ENCODE data around the gene MAP3K7. TPM values are rescaled to one million over a fixed set of nuclear protein-coding genes. Genes with fewer than 3 reads are reported as not detected.

Gene MAP3K7
- total RNA-seq, 1 donor from 2014 or later = 31.8 TPM

- DNase-seq = no peak
- intact Hi-C loops (cut with micrococcal nuclease) = loop anchor here (1.0 kb wide), 1 partner anchor 39 kb away; no protein-coding TSS in a partner anchor
These were observed 52.4 kb downstream of the MAP3K7 start for GRCh38 chr6:90534337-90535025.

DNA sequence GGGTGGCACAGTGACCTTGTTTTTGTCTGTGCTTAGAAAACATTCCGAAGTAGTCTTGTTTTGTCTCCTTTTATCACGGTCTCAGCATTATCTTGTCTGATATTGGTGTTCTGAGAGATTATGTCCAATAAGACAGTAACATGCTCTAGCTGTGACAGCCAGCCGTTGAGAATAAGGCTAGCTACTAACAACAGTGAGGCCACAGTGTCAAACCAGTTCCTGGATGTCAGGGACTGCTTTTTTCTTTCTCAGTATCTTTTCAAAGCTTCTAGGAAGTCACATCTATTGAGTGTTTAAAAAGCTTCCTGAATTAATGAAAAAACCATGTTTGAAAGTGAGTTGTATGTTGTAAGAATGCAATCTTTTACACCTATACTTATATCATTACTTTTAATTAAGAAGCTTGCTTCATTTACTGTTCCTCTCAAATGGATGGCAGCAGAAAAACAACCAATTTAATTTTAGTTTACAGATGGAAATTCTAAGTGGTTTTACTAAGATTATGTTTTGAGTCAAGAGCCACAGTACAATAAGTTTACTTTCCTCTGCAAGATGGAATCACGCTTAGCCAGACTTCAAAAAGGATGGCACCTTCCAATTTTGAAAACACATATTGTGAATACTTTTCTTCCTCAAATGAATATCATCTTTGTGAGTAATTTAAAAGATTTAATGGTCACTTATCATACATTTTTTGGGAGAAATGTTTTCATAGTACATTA lies 53.1 kb downstream of the MAP3K7 start:
- no peaks in the 10 kb centered on the region for H3K27me3 Mint-ChIP-seq
- peaks cover 31% of the 10 kb centered on the region for H3K4me1 Mint-ChIP-seq
- H3K36me3 Mint-ChIP-seq (ENCODE audit: low read depth) = peaks cover 25% of the 10 kb centered on the region
- intact Hi-C loops (cut with micrococcal nuclease) = loop anchor here (1.0 kb wide), 1 partner anchor 40 kb away; no protein-coding TSS in a partner anchor
- peak; percentile 66 for DNase-seq
- peak overlapping the region; percentile 90 for H3K27ac Mint-ChIP-seq
- no peaks in the 10 kb centered on the region for H3K9me3 Mint-ChIP-seq
- H3K4me3 Mint-ChIP-seq = peak overlapping the region; percentile 67

More at GRCh38 chr6:90534337-90535025, 52.4 kb downstream of the MAP3K7 start:
- Mint-ChIP-seq H3K4me3 (peak overlapping the region; percentile 10), H3K27ac (peak overlapping the region; percentile 90), H3K9me3 (no peaks in the 10 kb centered on the region), H3K27me3 (no peaks in the 10 kb centered on the region), H3K4me1 (peaks cover 28% of the 10 kb centered on the region), H3K36me3 (ENCODE audit: low read depth) (peaks cover 22% of the 10 kb centered on the region)

- H3K4me3 Mint-ChIP-seq = no peak overlapping the region
- intact Hi-C loops (cut with micrococcal nuclease) = no loop called here
- DNase-seq = no peak
- H3K9me3 Mint-ChIP-seq = no peaks in the 10 kb centered on the region
- no peaks in the 10 kb centered on the region for H3K27me3 Mint-ChIP-seq
- no peak overlapping the region for H3K27ac Mint-ChIP-seq
- peaks cover 29% of the 10 kb centered on the region for H3K4me1 Mint-ChIP-seq
- H3K36me3 Mint-ChIP-seq (ENCODE audit: low read depth) = peaks cover 27% of the 10 kb centered on the region
These were observed 56.0 kb downstream of the MAP3K7 start for GRCh38 chr6:90530882-90531281.

DNA sequence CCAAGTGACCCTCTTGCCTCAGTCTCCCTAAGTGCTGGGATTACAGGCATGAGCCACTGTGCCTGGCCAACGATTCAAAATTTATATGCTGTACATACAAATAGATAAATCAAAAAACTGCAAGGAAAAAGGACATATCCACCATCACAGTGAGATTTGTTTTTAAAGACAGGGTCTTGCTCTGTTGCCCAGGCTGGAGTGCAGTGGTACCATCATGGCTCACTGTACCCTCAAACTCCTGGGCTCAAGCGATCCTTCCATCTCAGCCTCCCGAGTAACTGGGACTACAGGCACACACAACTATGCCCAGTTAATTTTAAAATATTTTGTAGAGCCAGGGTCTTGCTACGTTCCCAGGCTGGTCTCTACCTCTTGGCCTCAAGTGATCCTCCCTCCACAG lies 61.5 kb downstream of the MAP3K7 start:
- no peak overlapping the region for H3K27ac Mint-ChIP-seq
- intact Hi-C loops (cut with micrococcal nuclease) = no loop called here
- no peaks in the 10 kb centered on the region for H3K27me3 Mint-ChIP-seq

DNA sequence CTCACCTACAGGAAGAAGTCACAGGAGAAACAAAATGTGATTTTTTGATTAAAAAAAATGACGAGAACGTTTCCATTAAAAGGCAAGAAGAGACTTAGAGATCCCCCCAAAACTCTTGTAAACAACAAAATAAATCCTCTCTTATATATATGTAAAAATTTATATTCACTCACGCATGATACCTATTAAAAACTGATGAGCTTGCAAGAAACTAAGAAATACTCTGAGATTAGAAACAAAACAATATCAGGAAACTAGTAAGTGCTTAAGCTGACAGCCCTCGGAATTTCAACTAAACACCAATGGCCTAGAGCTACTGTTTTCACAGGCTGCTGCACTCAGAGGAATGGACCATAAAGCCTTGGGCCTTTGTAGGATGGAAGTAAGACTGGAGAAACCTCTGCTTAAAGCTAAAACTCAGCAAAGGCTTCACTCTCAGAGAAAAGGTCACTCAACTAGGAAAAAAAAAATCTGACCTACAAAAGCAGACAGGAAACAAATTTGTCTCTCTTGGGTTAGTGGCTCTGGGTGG lies 63.0 kb downstream of the MAP3K7 start:
- H3K27ac Mint-ChIP-seq = no peak overlapping the region
- no peaks in the 10 kb centered on the region for H3K27me3 Mint-ChIP-seq
- H3K36me3 Mint-ChIP-seq (ENCODE audit: low read depth) = peaks cover 23% of the 10 kb centered on the region
- intact Hi-C loops (cut with micrococcal nuclease) = no loop called here
- no peak for DNase-seq
- H3K4me3 Mint-ChIP-seq = no peak overlapping the region
- H3K4me1 Mint-ChIP-seq = peaks cover 7% of the 10 kb centered on the region
- no peaks in the 10 kb centered on the region for H3K9me3 Mint-ChIP-seq

More for the DNA sequence above, 61.5 kb downstream of the MAP3K7 start:
- Mint-ChIP-seq H3K4me3 (no peak overlapping the region), H3K9me3 (no peaks in the 10 kb centered on the region), H3K4me1 (peaks cover 10% of the 10 kb centered on the region), H3K36me3 (ENCODE audit: low read depth) (peaks cover 25% of the 10 kb centered on the region)
- DNase-seq = no peak

GRCh38 chr6:90521955-90522354 lies 64.9 kb downstream of the MAP3K7 start:
- intact Hi-C loops (cut with micrococcal nuclease) = no loop called here
- H3K27ac Mint-ChIP-seq = no peak overlapping the region
- DNase-seq = no peak
- peaks cover 6% of the 10 kb centered on the region for H3K4me1 Mint-ChIP-seq
- H3K27me3 Mint-ChIP-seq = no peaks in the 10 kb centered on the region
- peaks cover 17% of the 10 kb centered on the region for H3K36me3 Mint-ChIP-seq (ENCODE audit: low read depth)
- no peaks in the 10 kb centered on the region for H3K9me3 Mint-ChIP-seq
- no peak overlapping the region for H3K4me3 Mint-ChIP-seq

GRCh38 chr6:90516074-90516660 lies 70.7 kb downstream of the MAP3K7 start:
- intact Hi-C loops (cut with micrococcal nuclease) = no loop called here
- peaks cover 40% of the 10 kb centered on the region for H3K36me3 Mint-ChIP-seq (ENCODE audit: low read depth)
- no peak overlapping the region for H3K4me3 Mint-ChIP-seq

DNA sequence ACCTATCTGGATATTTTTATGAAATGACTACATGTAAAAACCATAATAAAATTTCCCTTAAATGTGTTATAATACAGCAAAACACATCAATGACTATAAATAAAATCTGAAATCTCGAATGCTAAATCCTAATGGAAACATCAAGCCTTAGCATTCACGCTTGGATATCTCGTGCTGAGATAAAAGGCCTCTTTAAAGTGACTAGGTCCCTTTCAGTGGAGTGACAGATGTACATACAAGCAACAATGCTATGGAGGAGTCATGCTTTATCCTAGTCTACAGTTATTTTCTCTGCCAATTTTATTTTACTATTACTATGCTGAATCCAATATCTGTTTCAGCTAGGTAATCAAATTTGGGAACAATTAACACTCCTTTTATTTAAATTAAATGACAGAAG lies 72.4 kb downstream of the MAP3K7 start:
- Mint-ChIP-seq H3K4me1 (peaks cover 5% of the 10 kb centered on the region), H3K27ac (no peak overlapping the region), H3K4me3 (no peak overlapping the region), H3K36me3 (ENCODE audit: low read depth) (peaks cover 45% of the 10 kb centered on the region), H3K27me3 (no peaks in the 10 kb centered on the region), H3K9me3 (no peaks in the 10 kb centered on the region)
- intact Hi-C loops (cut with micrococcal nuclease) = no loop called here
- DNase-seq = no peak

More at GRCh38 chr6:90516074-90516660, 70.7 kb downstream of the MAP3K7 start:
- no peaks in the 10 kb centered on the region for H3K27me3 Mint-ChIP-seq
- no peak for DNase-seq
- H3K9me3 Mint-ChIP-seq = no peaks in the 10 kb centered on the region
- H3K27ac Mint-ChIP-seq = no peak overlapping the region
- no peaks in the 10 kb centered on the region for H3K4me1 Mint-ChIP-seq

GRCh38 chr6:90508753-90509152 lies 78.1 kb downstream of the MAP3K7 start:
- Mint-ChIP-seq H3K36me3 (ENCODE audit: low read depth) (peaks cover 25% of the 10 kb centered on the region), H3K4me1 (peaks cover 5% of the 10 kb centered on the region), H3K9me3 (peaks cover 7% of the 10 kb centered on the region), H3K27ac (no peak overlapping the region), H3K4me3 (no peak overlapping the region), H3K27me3 (peaks cover 5% of the 10 kb centered on the region)
- intact Hi-C loops (cut with micrococcal nuclease) = no loop called here
- DNase-seq = no peak

- H3K27me3 Mint-ChIP-seq = peaks cover 8% of the 10 kb centered on the region
- intact Hi-C loops (cut with micrococcal nuclease) = no loop called here
- H3K4me1 Mint-ChIP-seq = peaks cover 10% of the 10 kb centered on the region
- H3K9me3 Mint-ChIP-seq = no peaks in the 10 kb centered on the region
- H3K4me3 Mint-ChIP-seq = no peak overlapping the region
- H3K27ac Mint-ChIP-seq = peak overlapping the region; percentile 67
- DNase-seq = no peak
- H3K36me3 Mint-ChIP-seq (ENCODE audit: low read depth) = no peaks in the 10 kb centered on the region
These were observed 83.9 kb downstream of the MAP3K7 start for GRCh38 chr6:90502866-90503407.

GRCh38 chr6:90502381-90502780 lies 84.5 kb downstream of the MAP3K7 start:
- H3K9me3 Mint-ChIP-seq = no peaks in the 10 kb centered on the region
- H3K27me3 Mint-ChIP-seq = peaks cover 9% of the 10 kb centered on the region
- H3K4me3 Mint-ChIP-seq = no peak overlapping the region
- no peak for DNase-seq
- H3K4me1 Mint-ChIP-seq = peaks cover 10% of the 10 kb centered on the region
- no peaks in the 10 kb centered on the region for H3K36me3 Mint-ChIP-seq (ENCODE audit: low read depth)
- intact Hi-C loops (cut with micrococcal nuclease) = no loop called here
- no peak overlapping the region for H3K27ac Mint-ChIP-seq

DNA sequence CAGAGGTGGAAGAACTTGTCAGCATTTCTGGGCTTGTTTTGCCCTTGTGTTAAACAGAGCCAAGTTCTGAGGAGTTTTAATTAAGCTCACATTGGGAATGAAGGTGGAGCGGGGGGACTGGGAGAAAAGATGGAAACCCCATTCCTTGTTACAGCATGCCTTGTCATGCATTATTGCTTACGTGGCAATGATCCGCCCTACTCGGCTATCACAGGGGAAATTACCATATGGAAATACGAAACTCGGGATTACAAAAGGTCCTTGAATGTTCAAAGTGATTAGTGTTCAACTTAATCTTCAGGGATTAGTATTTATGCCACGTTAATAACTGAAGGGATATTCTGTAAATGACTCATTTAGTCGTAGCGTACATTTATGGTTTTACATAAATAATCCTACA lies 86.4 kb downstream of the MAP3K7 start:
- H3K36me3 Mint-ChIP-seq (ENCODE audit: low read depth) = no peaks in the 10 kb centered on the region
- no peaks in the 10 kb centered on the region for H3K9me3 Mint-ChIP-seq
- DNase-seq = no peak
- intact Hi-C loops (cut with micrococcal nuclease) = no loop called here
- H3K27me3 Mint-ChIP-seq = peaks cover 12% of the 10 kb centered on the region
- peaks cover 10% of the 10 kb centered on the region for H3K4me1 Mint-ChIP-seq
- no peak overlapping the region for H3K27ac Mint-ChIP-seq
- H3K4me3 Mint-ChIP-seq = no peak overlapping the region

DNA sequence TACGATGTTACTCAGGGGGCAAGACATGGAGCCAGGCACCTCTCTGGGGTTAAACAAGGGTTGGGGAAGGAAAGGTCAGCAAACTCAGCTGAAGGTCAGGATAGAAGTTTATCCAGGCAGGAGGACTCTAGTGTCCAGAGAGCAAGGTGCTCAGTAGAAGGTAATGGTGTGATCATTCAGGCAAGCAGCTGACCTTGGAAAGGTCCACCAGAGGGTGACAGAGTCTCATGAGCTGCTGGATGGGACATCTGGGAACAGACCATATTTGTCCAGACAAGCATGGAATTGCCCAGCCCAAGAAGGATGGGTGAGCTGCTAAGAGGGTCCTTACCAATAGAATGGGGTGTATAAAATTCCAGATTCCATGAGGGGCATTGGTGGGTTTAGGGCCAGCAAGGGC lies 89.5 kb downstream of the MAP3K7 start:
- intact Hi-C loops (cut with micrococcal nuclease) = no loop called here
- no peaks in the 10 kb centered on the region for H3K36me3 Mint-ChIP-seq (ENCODE audit: low read depth)
- H3K27me3 Mint-ChIP-seq = peaks cover 20% of the 10 kb centered on the region
- H3K4me3 Mint-ChIP-seq = no peak overlapping the region
- no peak for DNase-seq
- H3K9me3 Mint-ChIP-seq = no peaks in the 10 kb centered on the region
- peaks cover 10% of the 10 kb centered on the region for H3K4me1 Mint-ChIP-seq
- no peak overlapping the region for H3K27ac Mint-ChIP-seq
